DND-41 (cell line): ENCODE results near the gene MAGI1.

Experiments used
- EZH2 ChIP-seq: IDR thresholded peaks from 3 replicates; pipeline ENCODE4 v1.6.1; 2012; ENCODE audit warnings: borderline replicate concordance, low read depth, mild to moderate bottlenecking, moderate library complexity, low read length, inconsistent platforms; ENCODE audit not compliant: severe bottlenecking
- TF ChIP-seq, protein P1 (sequence below): IDR thresholded peaks from 2 replicates; pipeline ENCODE4 v1.5.1; 2012; ENCODE audit warnings: borderline replicate concordance, low read length, moderate library complexity, mild to moderate bottlenecking; ENCODE audit not compliant: poor library complexity, severe bottlenecking; ENCODE audit errors: extremely low read depth

DNA sequence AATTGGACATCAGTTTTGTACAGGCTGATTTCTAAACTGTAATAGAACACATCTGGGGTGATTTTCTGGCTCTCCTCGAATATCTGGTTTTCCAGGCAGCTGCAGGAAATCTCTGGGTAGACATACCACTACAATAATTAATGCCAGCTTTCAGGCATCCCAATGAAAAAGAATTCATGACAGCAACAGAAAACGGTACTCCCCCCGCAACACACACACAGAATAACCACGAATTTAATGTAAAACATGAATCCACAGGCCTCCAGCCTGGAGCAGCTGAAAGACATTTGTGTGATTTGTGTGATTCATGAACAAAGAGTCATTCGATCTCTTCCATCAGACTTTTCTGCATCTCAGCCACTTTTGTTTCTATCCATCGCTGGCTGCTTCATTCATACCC is 262.2 kb downstream of the MAGI1 start:
- TF ChIP-seq, protein P1, sequence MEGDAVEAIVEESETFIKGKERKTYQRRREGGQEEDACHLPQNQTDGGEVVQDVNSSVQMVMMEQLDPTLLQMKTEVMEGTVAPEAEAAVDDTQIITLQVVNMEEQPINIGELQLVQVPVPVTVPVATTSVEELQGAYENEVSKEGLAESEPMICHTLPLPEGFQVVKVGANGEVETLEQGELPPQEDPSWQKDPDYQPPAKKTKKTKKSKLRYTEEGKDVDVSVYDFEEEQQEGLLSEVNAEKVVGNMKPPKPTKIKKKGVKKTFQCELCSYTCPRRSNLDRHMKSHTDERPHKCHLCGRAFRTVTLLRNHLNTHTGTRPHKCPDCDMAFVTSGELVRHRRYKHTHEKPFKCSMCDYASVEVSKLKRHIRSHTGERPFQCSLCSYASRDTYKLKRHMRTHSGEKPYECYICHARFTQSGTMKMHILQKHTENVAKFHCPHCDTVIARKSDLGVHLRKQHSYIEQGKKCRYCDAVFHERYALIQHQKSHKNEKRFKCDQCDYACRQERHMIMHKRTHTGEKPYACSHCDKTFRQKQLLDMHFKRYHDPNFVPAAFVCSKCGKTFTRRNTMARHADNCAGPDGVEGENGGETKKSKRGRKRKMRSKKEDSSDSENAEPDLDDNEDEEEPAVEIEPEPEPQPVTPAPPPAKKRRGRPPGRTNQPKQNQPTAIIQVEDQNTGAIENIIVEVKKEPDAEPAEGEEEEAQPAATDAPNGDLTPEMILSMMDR: no peak
- TF ChIP-seq EZH2: no peak
